ENCODE data around the gene CMKLR1. TPM values are rescaled to one million over a fixed set of nuclear protein-coding genes. Genes with fewer than 3 reads are reported as not detected.
A peak's percentile ranks its signal among the peaks of the same experiment; 100 is the strongest.

Gene CMKLR1
- total RNA-seq, 1 donor from 2014 or later: 0.57 TPM

DNA sequence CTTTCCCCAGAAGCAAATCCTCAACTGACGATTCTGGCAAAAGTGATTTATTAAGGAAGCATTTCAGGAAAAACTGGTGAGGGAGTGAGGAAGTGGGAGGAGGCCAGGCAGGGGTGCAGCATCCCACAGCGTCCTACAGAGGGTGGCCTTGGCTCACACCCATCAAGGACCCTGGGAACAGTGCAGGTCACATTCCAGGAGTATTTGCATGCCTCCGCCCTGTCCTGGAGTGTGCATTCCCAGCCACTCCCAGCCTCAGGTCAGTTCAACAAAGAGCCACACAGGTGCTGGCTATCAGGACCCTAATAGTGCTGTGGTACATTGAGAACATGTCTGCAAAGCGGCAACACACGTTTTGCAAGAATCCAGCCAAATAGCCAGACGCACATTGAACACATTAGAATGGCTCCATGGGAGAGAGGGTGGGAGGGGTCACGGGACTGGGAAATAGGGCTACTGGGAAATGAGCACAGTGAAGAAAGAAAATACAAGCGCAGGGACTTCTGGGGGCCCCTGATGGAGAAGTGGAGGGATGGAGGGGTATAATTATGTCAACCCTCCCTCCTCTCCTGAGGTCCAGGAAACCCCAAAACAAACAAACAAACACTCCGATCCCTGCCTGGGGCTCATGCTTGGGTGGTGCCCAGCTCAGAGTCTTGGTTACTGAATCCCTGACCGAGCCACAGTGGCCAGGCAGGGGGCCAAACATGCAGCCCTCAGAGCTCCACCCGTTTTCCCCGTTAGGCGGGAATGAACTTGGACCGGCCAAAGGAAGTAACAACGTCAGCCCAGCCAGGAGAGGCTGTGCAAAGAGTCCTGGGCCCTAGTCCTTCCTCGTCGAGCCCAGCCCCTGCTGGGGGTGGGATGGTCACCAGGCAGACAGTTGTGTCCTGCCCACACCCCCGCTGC lies 36.5 kb downstream of the CMKLR1 start:
- Mint-ChIP-seq H3K4me1 (ENCODE audit: low read depth, unreplicated experiment) (peaks cover 38% of the 10 kb centered on the region), H3K9me3 (ENCODE audit: unreplicated experiment) (peaks cover 2% of the 10 kb centered on the region), H3K27me3 (ENCODE audit: low read depth, unreplicated experiment) (peaks cover 19% of the 10 kb centered on the region), H3K36me3 (ENCODE audit: low read depth, unreplicated experiment) (peaks cover 3% of the 10 kb centered on the region), H3K4me3 (ENCODE audit: unreplicated experiment) (no peak overlapping the region), H3K27ac (ENCODE audit: unreplicated experiment) (peak overlapping the region; percentile 72)
- FAIRE-seq: no peak
- TF ChIP-seq EZH2 (IDR thresholded peaks at IDR 0.05; ENCODE audit: insufficient read depth, low read length): no peak
- TF ChIP-seq, protein P1, sequence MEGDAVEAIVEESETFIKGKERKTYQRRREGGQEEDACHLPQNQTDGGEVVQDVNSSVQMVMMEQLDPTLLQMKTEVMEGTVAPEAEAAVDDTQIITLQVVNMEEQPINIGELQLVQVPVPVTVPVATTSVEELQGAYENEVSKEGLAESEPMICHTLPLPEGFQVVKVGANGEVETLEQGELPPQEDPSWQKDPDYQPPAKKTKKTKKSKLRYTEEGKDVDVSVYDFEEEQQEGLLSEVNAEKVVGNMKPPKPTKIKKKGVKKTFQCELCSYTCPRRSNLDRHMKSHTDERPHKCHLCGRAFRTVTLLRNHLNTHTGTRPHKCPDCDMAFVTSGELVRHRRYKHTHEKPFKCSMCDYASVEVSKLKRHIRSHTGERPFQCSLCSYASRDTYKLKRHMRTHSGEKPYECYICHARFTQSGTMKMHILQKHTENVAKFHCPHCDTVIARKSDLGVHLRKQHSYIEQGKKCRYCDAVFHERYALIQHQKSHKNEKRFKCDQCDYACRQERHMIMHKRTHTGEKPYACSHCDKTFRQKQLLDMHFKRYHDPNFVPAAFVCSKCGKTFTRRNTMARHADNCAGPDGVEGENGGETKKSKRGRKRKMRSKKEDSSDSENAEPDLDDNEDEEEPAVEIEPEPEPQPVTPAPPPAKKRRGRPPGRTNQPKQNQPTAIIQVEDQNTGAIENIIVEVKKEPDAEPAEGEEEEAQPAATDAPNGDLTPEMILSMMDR (IDR thresholded peaks at IDR 0.05; ENCODE audit: insufficient read depth, low read depth, low read length): no peak
- Histone ChIP-seq H4K20me1 (ENCODE audit: insufficient read depth, low read length) (no peaks in the 10 kb centered on the region), H2AFZ (ENCODE audit: low read depth, low read length) (no peak overlapping the region), H3K4me3 (ENCODE audit: insufficient read depth, low read depth, low read length) (no peak overlapping the region), H3K79me2 (ENCODE audit: insufficient read depth, low read length) (no peaks in the 10 kb centered on the region), H3K4me2 (ENCODE audit: low read length) (peak overlapping the region; percentile 30), H3K27ac (ENCODE audit: low read depth, low read length) (no peak overlapping the region), H3K9me3 (ENCODE audit: insufficient read depth, low read depth, low read length) (no peaks in the 10 kb centered on the region), H3K36me3 (ENCODE audit: insufficient read depth, low read length) (no peaks in the 10 kb centered on the region), H3K27me3 (ENCODE audit: insufficient read depth, low read length) (no peaks in the 10 kb centered on the region), H3K9ac (ENCODE audit: low read length) (no peak overlapping the region), H3K4me1 (ENCODE audit: insufficient read depth, low read length) (peaks cover 46% of the 10 kb centered on the region)
- DNase-seq (ENCODE audit: low read depth): peak; percentile 23

DNA sequence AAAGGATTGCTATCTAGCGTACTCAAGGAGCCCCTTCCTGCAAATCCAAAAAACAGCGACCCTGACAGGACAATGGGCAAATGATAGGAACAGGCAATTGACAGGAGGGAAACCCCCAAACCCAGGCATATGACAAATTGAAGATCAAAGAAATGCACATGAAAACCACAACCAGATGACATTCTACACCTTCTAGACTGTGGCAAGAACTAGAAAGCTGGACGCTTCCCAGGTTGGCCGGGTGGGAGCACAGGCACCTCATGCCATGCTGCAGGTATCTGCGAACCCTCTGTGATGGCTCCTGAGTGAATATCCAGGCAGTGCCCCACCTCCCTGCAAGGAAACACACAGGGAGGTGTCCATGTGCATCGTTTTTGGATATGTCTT lies 37.1 kb downstream of the CMKLR1 start:
- no peak for FAIRE-seq
- Histone ChIP-seq H3K4me2 (ENCODE audit: low read length) (no peak overlapping the region), H3K36me3 (ENCODE audit: insufficient read depth, low read length) (no peaks in the 10 kb centered on the region), H3K27me3 (ENCODE audit: insufficient read depth, low read length) (no peaks in the 10 kb centered on the region), H3K79me2 (ENCODE audit: insufficient read depth, low read length) (no peaks in the 10 kb centered on the region), H3K9ac (ENCODE audit: low read length) (no peak overlapping the region), H3K4me1 (ENCODE audit: insufficient read depth, low read length) (peaks cover 41% of the 10 kb centered on the region), H2AFZ (ENCODE audit: low read depth, low read length) (no peak overlapping the region), H3K27ac (ENCODE audit: low read depth, low read length) (no peak overlapping the region), H4K20me1 (ENCODE audit: insufficient read depth, low read length) (no peaks in the 10 kb centered on the region), H3K9me3 (ENCODE audit: insufficient read depth, low read depth, low read length) (no peaks in the 10 kb centered on the region), H3K4me3 (ENCODE audit: insufficient read depth, low read depth, low read length) (no peak overlapping the region)
- Mint-ChIP-seq H3K4me3 (ENCODE audit: unreplicated experiment) (no peak overlapping the region), H3K27ac (ENCODE audit: unreplicated experiment) (no peak overlapping the region), H3K4me1 (ENCODE audit: low read depth, unreplicated experiment) (peaks cover 36% of the 10 kb centered on the region), H3K36me3 (ENCODE audit: low read depth, unreplicated experiment) (peaks cover 3% of the 10 kb centered on the region), H3K27me3 (ENCODE audit: low read depth, unreplicated experiment) (peaks cover 20% of the 10 kb centered on the region), H3K9me3 (ENCODE audit: unreplicated experiment) (peaks cover 2% of the 10 kb centered on the region)
- TF ChIP-seq, protein P1 (IDR thresholded peaks at IDR 0.05; ENCODE audit: insufficient read depth, low read depth, low read length): no peak
- no peak for TF ChIP-seq EZH2 (IDR thresholded peaks at IDR 0.05; ENCODE audit: insufficient read depth, low read length)
- no peak for DNase-seq (ENCODE audit: low read depth)

DNA sequence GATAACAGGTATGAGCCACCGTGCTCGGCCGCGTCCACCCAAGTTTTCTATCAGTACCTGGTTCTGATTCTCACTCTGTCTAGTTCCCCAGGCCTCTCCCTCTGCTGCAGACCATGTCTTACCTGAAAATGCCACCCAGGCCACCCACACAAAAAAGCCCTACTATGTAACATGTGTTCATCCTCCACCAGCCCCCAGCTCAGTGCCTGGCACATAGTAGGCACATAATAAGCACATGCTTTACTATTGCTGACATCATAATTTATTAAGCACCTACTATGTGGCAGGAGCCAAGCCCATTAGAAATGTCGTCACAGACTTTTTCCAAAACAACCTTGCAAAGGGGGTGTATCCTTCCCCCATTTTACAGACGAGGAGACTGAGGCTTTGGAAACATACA lies 37.8 kb downstream of the CMKLR1 start:
- Mint-ChIP-seq H3K36me3 (ENCODE audit: low read depth, unreplicated experiment) (peaks cover 3% of the 10 kb centered on the region), H3K27ac (ENCODE audit: unreplicated experiment) (no peak overlapping the region), H3K4me1 (ENCODE audit: low read depth, unreplicated experiment) (peaks cover 29% of the 10 kb centered on the region), H3K27me3 (ENCODE audit: low read depth, unreplicated experiment) (peaks cover 20% of the 10 kb centered on the region), H3K4me3 (ENCODE audit: unreplicated experiment) (no peak overlapping the region), H3K9me3 (ENCODE audit: unreplicated experiment) (peaks cover 2% of the 10 kb centered on the region)
- no peak for DNase-seq (ENCODE audit: low read depth)
- Histone ChIP-seq H3K9me3 (ENCODE audit: insufficient read depth, low read depth, low read length) (no peaks in the 10 kb centered on the region), H4K20me1 (ENCODE audit: insufficient read depth, low read length) (no peaks in the 10 kb centered on the region), H2AFZ (ENCODE audit: low read depth, low read length) (no peak overlapping the region), H3K4me1 (ENCODE audit: insufficient read depth, low read length) (peaks cover 34% of the 10 kb centered on the region), H3K27ac (ENCODE audit: low read depth, low read length) (no peak overlapping the region), H3K4me2 (ENCODE audit: low read length) (no peak overlapping the region), H3K4me3 (ENCODE audit: insufficient read depth, low read depth, low read length) (no peak overlapping the region), H3K79me2 (ENCODE audit: insufficient read depth, low read length) (no peaks in the 10 kb centered on the region), H3K9ac (ENCODE audit: low read length) (no peak overlapping the region), H3K36me3 (ENCODE audit: insufficient read depth, low read length) (no peaks in the 10 kb centered on the region), H3K27me3 (ENCODE audit: insufficient read depth, low read length) (no peaks in the 10 kb centered on the region)
- no peak for TF ChIP-seq EZH2 (IDR thresholded peaks at IDR 0.05; ENCODE audit: insufficient read depth, low read length)
- TF ChIP-seq, protein P1 (IDR thresholded peaks at IDR 0.05; ENCODE audit: insufficient read depth, low read depth, low read length): no peak
- no peak for FAIRE-seq
